ENCODE results near the gene CDC45.
A peak's percentile ranks its signal among the peaks of the same experiment; 100 is the strongest.
"Not testable (repeated sequence)": the region's sequence is repeated elsewhere in the genome, so short reads cannot be mapped to it uniquely, and the experiment has no call there.

Gene CDC45

DNA sequence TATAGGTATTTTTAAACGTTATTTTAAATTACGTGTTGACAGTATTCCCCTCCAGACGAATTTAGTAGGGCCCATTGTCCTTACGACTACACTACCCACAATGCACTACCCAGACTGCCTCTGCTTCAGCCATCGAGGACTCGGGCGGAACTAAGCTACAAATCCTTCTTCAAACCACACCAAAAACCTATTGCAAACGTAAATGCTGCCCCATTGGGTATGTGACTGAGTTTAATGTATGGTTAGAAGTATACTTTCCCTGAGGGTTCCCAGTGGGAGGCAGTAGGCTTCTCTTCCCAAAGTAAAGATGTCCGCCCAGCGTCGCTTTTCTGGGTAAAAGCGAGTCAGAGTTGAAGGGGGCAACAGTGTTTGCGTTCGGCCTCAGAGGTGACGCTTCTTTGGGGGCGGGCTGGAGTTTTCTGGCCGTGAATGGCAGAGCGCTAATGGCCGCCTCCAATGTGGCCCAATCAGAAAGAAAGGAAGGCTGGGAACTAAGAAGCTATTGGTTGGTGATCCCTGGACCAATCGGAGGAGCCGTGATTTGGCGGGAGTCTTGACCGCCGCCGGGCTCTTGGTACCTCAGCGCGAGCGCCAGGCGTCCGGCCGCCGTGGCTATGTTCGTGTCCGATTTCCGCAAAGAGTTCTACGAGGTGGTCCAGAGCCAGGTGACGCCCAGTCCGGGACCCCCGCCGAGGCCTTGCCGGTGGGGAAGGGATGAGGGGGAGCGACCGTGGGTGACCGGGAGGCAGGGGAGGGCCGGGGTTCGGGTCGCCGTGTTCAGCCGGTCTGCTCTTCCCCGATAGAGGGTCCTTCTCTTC, at the start of gene CDC45:
TSS of gene CDC45 (plus strand) at position 566 of the 818 bp plus-strand sequence. CDS start at position 615, 49 bp downstream.
- DNase-seq = peak; percentile 95 to 96

- DNase-seq = peak in 1 of 2 experiments; percentile 28
These were observed 49.5 kb upstream of the CDC45 start for GRCh38 chr22:19429950-19430889.

DNA sequence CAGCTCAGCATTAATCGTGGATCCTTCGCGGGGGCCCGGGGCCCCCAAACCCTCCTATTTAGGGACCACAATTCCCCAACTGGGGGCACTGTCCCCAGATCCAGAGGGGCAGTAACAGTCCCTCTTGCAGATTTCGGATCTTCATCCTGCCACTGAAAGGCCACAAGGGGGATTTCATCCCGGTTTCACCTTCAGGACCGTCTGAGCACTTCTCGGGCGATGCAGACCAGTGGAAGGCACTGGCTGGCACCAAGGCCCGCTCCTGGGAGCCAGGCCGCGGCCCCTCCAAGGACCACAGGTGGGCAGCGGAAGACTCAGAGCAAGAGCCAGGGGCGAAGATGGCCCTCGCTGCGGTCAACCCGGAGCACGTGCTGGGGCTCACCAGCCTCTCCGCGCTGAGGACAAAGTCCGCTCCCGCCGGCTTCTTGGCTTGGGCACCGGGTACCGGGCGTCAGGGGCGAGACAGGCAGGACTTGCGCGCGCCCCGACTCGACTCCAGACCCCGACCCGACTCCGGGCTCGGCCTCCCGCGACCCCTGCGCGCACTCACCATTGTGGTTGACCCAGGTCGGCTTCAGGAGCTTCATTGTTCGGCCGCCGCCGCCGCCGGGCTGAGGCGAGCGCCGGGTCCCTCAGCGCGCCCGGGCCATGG, 48.7 kb upstream of the CDC45 start:
- peak in 1 of 2 experiments; percentile 33 for DNase-seq

- DNase-seq = peak; percentile 50 to 83
These were observed 48.0 kb upstream of the CDC45 start, which contains the start of gene HIRA for GRCh38 chr22:19431649-19432132. HIRA (minus strand) TSS chr22:19431733; CDS start chr22:19431476, 257 bp downstream.

DNA sequence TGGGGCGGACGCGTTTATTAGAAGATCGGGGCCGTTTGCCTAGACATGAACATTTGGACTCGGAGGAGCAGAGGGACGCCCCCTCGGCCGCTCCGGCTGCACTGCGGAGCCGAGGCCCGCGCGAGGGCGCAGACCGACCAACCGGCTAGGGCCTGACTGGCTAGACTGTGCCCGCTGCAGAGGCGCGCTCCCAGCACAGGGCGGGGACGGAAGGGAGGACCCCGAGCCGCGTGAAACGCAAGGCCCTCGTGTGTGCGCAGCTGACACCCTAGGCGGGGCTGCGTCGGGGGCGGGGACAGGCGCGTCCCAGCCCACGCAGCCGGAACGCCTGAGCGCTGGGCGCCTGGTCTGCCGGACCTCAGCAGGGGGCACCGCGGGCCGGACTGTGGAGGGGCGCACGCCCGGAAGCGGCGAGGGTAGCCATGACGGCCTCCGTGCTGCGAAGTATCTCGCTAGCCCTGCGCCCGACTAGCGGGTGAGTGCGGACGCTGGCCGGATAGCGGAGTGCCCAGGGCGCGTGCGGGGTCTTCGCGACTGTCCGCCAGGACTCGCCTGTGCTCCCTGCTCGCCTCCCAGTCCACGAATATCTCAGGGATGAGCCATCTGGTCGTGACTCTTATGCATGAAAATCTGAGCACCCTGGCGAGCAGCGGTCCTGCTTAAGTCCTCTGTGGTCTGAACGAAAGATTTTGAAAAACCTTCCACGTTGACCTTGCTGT, 47.4 kb upstream of the CDC45 start, which contains the start of gene MRPL40:
TSS of gene MRPL40 (plus strand) at position 413 of the 719 bp plus-strand sequence. CDS start at position 423, 10 bp downstream.
- peak; percentile 80 to 94 for DNase-seq

DNA sequence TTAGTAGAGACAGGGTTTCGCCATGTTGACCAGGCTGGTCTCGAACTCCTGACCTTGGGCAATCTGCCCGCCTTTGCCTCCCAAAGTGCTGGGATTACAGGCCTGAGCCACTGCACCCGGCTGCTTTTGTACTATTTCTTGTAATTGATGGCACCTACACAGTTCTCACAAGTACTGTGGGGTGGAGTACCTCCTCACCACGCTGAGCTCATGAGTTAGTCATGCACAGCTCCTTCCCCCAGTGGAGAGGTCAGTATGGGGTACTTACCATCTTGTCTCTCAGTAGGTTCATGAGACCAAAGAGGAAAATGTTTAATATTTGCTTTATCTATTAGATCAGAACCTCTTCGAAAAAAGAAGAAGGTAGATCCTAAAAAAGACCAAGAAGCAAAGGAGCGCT, 45.3 kb upstream of the CDC45 start:
- DNase-seq = no peak

DNA sequence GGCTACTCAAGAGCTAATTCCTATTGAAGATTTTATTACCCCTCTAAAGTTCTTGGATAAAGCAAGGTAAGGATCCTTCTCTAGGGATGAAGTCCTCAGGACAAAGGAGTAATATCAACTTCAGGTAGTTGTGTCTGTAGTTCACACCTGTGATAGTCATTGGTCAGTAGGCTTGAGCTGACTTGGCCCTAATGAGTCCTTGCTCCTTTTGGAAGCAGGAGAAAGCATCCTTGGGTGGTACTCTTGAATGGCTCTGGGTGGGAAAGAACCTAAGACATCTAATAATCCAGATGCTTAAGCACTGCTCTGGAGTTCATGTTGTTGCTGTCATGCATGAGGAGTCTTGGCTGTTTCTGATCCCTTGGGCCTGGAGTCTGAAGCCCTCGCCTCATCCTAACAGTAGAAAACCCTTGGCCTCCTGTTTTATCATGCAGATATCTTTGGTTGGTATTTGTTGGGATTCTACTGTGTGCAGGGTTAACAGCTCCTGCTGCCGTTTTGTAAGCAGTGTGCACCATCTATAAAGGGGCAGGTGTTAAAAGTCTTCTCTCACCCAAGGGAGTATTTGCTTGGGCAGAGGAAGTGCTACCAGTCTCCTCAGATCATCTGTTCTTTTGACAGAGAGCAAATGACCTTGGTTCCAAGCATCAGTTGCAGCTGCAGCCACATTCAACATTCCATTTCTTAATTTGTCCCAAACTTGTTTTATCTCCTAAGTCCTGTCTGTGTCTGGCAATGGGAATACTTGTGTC, 44.7 kb upstream of the CDC45 start:
- DNase-seq = no peak

- DNase-seq = not testable (repeated sequence)
These were observed 43.1 kb upstream of the CDC45 start for GRCh38 chr22:19436444-19437161.

- DNase-seq = no peak
These were observed 41.4 kb upstream of the CDC45 start for GRCh38 chr22:19438298-19438697.

- no peak for DNase-seq
These were observed 39.1 kb upstream of the CDC45 start for GRCh38 chr22:19440411-19441195.

DNA sequence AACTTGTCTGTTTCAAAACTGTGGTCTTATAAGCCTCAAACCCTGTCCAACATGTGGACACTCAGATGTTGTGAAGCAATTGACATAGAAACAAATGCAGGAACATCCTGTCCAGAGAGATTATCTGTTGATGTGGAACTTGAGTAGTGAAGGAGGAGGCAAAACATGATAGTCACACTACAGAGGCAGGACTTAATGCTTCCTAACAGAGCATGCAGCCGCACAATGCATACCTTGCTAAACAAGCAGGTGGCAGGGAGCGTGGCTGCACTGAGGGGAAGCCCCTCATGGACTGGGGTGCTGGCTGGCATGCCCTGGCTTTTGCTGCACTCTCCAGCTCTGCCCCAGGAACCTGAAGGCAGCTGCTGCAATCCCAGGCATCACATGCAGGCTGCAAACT, 37.6 kb upstream of the CDC45 start:
- DNase-seq = no peak

DNA sequence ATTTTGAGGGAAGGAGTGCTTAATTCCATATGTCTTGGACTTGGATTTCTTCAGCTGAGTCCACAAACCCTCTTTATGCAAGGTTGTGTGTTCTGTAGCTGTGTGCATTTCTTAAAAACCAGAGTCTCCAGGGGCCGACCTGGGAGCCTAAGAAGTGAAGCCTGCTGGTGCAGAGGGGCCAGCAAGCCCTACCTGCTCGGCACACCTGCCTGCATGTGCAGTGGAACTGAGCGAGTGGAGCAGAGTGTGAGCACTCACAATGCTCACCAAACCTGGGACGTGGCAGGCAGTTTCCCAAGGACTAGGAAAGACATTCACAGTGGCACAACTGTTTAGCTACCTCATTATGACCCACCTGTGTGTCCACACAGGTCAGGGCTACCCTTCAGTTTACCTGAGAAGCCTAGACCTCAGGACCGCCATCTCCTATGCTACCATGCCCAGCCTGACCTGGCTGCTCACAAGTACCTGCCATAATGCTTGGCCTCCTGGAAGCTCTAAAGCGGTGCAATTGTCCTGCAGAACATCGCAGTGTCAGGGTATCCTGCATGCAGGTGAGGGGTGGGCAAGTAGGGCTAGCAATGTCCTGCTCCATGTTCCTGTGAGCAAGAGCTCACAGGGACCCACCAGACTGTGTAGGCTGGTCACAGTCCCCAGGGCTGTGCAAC, 36.0 kb upstream of the CDC45 start:
- DNase-seq = no peak

- not testable (repeated sequence) for DNase-seq
These were observed 34.3 kb upstream of the CDC45 start for GRCh38 chr22:19445279-19445982.

GRCh38 chr22:19446603-19447329, 33.0 kb upstream of the CDC45 start:
- DNase-seq = no peak

- peak; percentile 88 to 92 for DNase-seq
These were observed 32.2 kb upstream of the CDC45 start, which contains the start of gene C22orf39 for GRCh38 chr22:19447330-19448075. C22orf39 (minus strand) TSS chr22:19447711; CDS start chr22:19447688, 23 bp downstream.

DNA sequence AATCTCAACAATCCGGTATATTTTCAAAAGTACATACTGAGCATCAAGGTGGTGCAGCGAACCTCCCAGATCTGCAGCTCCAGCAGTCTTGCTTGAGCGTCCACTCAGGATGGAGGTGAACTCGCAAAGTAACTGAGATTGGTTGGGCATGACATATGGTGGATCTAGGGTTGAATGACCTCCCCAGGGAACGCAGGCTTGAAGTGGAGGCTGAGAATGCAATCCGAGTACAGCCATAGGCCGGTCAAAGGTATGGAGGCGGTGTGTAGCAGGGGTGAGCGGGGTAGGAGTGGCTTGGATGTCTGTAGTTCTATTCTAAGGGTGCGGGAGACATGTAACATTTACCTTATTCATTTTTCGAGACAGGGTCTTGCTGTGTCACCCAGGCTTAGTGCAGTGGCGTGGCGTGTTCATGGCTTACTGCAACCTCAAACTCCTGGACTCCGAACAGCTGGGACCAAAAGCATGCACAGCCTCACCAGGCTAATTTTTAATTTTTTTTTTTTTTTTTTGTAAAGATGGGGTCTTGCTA, 31.6 kb upstream of the CDC45 start:
- peak in 1 of 2 experiments; percentile 55 for DNase-seq
